ENCODE data around the gene AGRP.

GRCh38 chr16:67438098-67438791 is 45.1 kb downstream of the AGRP start:
- TF ChIP-seq CTCF (conservative IDR thresholded peaks at IDR 0.05; ENCODE audit: low read length): no peak
- TF ChIP-seq EZH2phosphoT487 (IDR thresholded peaks at IDR 0.05; ENCODE audit: borderline replicate concordance): no peak
